DMS 273 (cell line): ENCODE data around the gene B4GALNT1.
"Not testable (repeated sequence)": the region's sequence is repeated elsewhere in the genome, so short reads cannot be mapped to it uniquely, and the experiment has no call there.

ENCODE experiments used
- DNase-seq: peaks from one replicate; lab custom pipeline; 2025; ENCODE audit not compliant: unreplicated experiment; lab: John Stamatoyannopoulos, UW

Gene B4GALNT1

DNA sequence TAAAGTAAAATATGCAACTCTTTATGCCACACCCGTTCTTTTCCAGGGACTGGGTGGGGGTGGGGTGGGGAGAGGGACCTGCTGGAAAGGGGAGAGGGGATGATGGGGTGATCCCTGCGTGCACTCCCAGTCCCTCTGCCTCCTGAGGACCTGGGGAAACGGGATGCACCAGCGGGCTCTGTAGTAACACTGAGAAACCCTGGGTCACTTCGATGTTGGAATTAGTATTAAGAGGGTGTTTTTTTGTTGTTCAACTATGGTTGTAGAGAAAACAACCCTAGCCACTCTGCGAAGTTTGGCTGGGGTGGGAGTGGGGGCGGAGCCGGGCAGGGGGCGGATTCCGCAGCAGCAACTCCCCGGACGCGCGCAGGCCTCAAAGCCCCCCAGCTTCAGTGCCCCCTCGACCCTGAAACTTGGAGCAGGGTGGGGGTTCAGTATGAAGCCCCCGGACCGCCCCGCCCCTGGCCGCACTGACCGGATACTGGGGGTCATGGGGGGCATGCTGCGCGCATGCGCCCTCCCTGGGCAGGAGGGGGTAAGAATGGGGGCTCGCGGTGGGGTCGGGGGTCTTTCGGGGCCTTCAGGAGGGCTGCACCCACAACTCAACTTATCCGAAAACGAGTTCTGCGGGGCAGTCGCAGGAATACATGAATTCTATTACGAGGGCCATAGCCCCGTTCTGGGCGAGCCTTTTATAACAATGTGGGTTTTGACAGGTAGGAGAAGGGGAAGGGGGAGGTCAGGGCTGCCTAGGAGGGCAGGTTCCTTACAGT lies 23.0 kb downstream of the B4GALNT1 start:
- DNase-seq, result no peak

DNA sequence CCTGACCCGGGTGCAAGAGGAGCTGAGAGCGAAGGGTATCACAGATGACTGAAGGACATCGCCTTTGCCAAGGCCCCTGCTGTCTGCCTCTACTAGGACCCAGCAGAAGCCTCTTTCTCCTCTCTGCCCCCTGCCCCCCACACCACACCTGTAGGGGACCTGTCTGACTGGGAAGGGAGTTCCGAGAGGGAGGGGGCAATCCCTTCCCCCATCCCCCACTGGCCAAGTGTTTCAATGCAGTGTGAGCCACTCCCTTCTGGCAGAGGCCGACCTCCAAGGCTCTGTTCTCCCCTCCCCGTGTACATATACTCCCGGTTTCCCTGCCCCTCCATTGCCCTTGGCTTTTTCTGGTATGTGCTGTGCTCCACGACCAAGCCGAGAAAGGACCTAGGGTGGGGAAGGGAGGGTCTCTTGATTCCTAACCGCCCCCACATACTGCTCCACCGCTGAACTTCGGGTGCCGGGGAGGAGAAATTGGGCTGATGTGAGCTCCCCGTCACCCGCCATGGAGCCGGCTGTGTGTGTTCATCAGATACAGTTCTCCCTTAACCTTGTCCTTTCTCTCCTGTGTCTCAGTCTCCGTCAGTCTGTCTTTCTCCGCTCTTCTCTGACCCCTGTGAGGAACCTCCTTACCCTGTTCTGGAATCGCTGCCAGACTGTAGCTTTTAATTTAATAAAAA lies 23.8 kb downstream of the B4GALNT1 start:
- peak; percentile 9 for DNase-seq

- DNase-seq, result no peak
These were observed 24.9 kb downstream of the B4GALNT1 start for GRCh38 chr12:57607958-57608663.

DNA sequence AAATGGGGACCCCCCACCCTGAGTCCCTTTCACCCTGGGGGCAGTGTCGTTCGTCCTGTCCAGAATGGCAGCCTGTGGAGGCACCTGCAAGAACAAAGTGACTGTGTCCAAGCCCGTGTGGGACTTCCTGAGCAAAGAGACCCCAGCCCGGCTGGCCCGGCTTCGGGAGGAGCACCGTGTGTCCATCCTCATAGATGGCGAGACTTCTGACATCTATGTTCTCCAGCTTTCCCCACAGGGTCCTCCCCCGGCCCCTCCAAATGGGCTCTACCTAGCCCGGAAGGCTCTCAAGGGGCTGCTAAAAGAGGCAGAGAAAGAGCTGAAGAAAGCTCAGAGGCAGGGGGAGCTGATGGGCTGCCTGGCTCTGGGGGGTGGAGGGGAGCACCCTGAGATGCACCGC lies 26.2 kb downstream of the B4GALNT1 start:
- no peak for DNase-seq

- no peak for DNase-seq
These were observed 26.6 kb downstream of the B4GALNT1 start for GRCh38 chr12:57606399-57606798.

DNA sequence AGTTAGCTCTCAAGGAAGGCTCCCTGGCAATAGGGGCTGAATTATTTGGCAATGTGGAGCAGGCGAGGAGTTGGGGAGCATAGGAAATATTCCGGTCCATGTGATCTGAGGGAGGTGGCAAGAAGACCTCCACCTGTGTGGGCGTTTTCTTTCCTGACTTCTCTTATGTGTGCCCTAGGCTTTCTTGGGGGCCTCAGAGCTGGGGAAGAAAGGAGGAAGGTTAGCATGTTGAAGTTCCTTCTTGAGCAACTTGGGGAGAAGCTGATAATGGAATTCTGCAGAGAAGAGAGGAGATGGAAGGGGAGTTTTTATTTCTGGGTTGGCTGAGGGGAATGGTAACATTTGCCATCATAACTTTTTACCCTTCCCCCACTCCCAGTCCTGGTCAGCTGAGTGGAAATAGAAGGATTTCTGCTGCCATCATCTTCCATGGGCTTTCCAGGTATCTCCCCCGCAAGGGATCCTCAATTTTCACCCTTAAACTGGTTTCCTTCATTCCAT lies 27.1 kb downstream of the B4GALNT1 start:
- DNase-seq, result no peak

DNA sequence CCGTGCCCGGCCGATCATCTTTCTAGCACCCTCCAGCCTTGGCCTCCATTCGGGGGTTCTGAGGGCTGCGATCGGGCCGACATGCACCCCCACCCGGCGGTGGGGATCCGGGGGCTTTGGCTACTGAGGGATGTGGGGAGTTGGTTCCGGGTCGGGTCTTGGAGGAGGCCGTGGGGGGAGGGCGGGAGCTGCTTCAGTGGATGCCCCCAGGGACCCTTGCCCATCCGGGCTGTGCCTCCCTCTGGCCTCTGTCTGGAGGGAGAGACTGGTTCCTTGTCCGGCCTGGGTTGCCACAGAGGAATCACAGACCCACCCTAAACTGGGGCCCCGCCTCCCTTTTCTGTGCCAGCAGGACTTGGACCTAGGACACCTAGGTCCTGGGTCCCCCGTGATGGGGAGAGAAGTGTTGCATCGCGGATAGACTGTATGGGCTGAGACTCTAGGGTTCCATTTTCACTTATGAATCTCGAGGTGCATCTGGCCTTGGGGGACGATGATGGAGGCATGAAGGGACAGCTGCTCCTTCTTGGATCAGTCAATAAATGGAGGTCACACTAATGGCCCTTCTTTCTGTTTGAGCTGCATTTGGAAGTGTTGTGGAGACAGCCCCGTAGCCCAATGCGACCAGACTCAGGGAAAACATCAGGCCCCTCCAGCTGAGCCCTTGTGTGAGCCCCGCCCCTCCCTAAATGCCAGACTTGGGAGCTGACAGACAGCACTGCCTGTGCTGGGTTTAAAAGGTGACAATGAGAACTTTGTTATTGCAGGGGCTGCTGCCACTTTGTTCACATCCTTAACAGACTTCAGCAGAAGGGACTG lies 27.8 kb downstream of the B4GALNT1 start:
- peak; percentile 36 for DNase-seq

GRCh38 chr12:57604454-57604991 lies 28.5 kb downstream of the B4GALNT1 start, which contains the start of gene DTX3:
TSS of gene DTX3 (plus strand) at chr12:57604824. CDS start at chr12:57606518, 1,694 bp downstream.
- peak; percentile 48 for DNase-seq

- peak; percentile 44 for DNase-seq
These were observed 29.1 kb downstream of the B4GALNT1 start for GRCh38 chr12:57603815-57604453.

DNA sequence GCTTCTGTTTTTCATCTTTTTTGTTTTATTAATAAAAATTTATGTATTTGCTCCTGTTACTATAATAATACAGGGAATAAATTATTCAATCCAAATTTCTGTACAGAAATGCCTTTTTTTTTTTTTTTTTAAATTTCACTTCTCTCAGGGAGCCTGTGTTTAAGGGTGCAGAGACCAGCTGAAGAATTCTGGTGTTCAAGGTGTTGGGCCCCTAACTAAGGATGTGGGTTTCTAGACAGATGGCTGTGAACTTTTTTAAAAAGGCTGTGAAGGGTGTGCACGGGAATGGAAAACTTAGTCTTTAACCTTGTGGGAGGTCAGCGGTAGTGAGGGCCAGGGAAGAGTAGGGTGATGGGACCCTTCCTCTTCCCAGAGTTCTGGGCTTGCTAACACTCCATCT lies 29.7 kb downstream of the B4GALNT1 start:
- no peak for DNase-seq

GRCh38 chr12:57602544-57602943 lies 30.5 kb downstream of the B4GALNT1 start:
- no peak for DNase-seq

DNA sequence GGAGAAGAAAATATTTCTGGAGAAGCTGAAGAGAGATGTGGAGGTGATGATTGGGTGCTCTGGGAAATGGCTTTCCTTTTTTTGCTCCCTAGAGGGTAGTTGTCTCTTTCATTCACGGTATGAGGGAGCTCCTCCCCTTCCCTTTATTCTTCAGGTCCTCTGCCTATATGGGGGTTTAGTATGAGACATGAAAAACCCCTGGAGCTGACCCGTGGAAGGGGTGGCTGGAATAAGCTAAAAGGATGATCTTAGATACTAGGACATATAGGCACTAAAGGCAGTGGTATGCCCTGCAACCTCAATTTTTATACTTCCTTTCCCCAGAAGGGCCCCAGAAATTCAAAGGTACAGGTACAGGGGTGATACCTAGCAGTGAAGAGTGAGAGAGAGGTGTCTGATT lies 32.6 kb downstream of the B4GALNT1 start:
- DNase-seq, result no peak

DNA sequence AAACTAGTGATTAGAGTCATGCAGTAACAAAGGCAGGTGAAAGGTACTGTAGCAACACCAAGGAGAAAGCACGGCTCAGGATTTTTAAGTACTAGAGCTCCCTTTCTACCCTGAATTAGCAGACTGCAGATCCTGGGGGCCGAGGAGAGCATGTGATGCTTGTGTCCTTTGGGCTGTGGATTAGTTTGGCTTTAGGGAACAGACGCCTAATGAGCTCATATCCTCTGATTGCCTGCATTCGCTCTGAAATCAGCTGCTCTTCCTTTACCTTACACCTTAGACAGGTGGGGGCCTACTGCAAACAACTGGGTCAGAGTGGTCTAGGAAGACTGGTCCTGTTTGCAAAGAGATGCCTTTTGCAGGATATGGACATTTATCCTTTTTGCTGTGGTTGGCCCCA lies 39.8 kb downstream of the B4GALNT1 start:
- no peak for DNase-seq

DNA sequence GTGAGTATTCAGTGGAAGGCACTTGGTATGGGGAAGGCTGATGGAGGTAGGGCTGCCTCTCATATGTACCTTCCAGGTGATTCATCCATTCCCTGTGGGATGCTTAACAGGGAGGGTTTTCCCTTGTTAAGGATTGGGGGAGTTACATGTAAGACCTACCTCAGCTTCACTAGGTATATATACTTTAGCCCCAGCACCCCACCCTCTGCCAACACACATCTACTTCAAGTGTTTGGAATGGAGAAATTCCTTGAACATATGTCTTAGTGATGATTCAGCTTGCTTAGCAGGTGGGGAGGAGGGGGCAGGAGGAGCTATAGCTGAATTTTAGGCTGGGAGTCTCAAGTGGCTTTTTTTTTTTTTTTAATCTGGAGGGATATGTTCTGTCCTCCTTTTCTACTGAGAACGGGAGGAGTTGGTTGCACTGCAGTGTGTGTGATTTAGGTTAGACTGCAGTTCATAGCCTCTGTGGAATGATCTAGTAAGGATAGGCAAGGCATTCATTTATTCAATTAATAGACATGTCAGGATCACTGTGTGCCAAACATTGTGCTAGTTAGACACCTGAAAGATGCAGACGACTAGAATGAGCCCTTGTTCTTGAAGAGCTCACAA lies 40.3 kb downstream of the B4GALNT1 start:
- peak; percentile 11 for DNase-seq

- no peak for DNase-seq
These were observed 41.1 kb downstream of the B4GALNT1 start for GRCh38 chr12:57591782-57592325.

GRCh38 chr12:57590864-57591781 lies 41.9 kb downstream of the B4GALNT1 start, which contains the start of gene PIP4K2C:
TSS of gene PIP4K2C (plus strand) at chr12:57591192. CDS start at chr12:57591290, 98 bp downstream.
- peak; percentile 80 for DNase-seq

DNA sequence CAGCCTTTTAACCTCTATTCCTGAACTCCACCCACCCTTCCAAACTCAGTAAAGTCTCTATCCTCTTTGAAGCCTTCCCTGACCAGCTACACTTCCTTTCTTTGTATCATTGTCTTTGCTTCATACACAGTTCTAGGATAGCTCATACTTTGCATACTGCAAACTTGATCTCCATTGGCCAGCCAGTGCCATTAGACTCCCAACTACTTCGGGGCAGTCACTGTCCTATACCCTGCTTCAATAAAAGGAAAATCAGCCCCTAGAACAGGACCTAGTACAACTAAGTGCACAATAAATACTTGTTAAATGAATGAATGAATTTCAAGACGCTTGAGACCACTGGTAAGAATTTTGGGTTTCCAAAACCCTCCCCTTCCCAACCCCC lies 42.5 kb downstream of the B4GALNT1 start:
- DNase-seq, result no peak

GRCh38 chr12:57588951-57589610 lies 43.9 kb downstream of the B4GALNT1 start:
- DNase-seq, result not testable (repeated sequence)
